Measurements from ENCODE around the gene PLIN3.

DNA sequence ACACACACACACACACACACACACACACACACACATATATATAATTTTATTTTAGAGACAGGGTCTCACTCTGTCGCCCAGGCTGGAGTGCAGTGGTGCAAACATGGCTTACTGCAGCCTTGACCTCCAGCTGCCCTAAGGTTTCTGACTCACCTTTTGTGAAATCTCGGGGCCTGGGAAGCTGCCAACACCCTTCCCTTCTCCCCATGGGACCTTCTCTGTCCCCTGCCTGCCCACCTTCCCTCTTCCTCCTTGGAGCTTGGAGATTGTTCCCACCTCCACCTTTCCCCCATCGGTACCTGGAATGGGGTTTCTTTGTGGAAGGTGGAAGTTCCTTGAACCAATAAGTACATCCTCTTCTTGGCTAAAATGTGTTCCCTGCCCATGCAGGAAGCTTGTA, 28.9 kb upstream of the PLIN3 start:
- TF ChIP-seq, protein P1, sequence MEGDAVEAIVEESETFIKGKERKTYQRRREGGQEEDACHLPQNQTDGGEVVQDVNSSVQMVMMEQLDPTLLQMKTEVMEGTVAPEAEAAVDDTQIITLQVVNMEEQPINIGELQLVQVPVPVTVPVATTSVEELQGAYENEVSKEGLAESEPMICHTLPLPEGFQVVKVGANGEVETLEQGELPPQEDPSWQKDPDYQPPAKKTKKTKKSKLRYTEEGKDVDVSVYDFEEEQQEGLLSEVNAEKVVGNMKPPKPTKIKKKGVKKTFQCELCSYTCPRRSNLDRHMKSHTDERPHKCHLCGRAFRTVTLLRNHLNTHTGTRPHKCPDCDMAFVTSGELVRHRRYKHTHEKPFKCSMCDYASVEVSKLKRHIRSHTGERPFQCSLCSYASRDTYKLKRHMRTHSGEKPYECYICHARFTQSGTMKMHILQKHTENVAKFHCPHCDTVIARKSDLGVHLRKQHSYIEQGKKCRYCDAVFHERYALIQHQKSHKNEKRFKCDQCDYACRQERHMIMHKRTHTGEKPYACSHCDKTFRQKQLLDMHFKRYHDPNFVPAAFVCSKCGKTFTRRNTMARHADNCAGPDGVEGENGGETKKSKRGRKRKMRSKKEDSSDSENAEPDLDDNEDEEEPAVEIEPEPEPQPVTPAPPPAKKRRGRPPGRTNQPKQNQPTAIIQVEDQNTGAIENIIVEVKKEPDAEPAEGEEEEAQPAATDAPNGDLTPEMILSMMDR (conservative IDR thresholded peaks at IDR 0.05), result no peak
- no peak for TF ChIP-seq ZFX (IDR thresholded peaks at IDR 0.05)

All from C4-2B (cell line).